Measurements from ENCODE around the gene SHROOM3.

DNA sequence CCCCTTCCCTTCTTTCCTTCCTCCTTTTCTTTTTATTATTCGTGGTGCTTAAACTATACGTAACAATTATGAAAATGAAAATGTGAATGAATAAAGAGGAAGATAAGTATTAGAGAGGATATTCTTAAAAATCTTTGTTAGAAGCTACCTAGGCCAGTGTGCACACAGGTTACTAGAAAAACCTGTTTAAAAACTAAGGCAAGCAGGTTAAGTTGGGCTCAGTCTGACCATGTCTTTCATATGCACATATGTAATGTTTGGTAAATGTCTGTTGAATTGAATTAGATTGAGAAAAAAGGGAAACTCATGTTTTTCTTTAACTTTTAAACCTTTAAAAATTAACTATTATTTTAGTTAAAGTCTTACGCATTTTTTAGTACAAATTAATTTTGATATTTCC lies 7.8 kb downstream of the SHROOM3 start:
- TF ChIP-seq, protein P1, sequence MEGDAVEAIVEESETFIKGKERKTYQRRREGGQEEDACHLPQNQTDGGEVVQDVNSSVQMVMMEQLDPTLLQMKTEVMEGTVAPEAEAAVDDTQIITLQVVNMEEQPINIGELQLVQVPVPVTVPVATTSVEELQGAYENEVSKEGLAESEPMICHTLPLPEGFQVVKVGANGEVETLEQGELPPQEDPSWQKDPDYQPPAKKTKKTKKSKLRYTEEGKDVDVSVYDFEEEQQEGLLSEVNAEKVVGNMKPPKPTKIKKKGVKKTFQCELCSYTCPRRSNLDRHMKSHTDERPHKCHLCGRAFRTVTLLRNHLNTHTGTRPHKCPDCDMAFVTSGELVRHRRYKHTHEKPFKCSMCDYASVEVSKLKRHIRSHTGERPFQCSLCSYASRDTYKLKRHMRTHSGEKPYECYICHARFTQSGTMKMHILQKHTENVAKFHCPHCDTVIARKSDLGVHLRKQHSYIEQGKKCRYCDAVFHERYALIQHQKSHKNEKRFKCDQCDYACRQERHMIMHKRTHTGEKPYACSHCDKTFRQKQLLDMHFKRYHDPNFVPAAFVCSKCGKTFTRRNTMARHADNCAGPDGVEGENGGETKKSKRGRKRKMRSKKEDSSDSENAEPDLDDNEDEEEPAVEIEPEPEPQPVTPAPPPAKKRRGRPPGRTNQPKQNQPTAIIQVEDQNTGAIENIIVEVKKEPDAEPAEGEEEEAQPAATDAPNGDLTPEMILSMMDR (IDR thresholded peaks at IDR 0.05), result no peak
- TF ChIP-seq POLR2A (IDR thresholded peaks at IDR 0.05), result no peak

Measured in Peyer's patch (tissue), 4 donors.